Duodenal mucosa (tissue), 2 donors: Measurements from ENCODE around the gene INTS12.

Experiments used
- H3K27ac ChIP-seq: one replicate; pipeline ENCODE4 v1.7.0; 2013; ENCODE audit warnings: low read depth, low read length
- H3K27me3 ChIP-seq, 2 donors: one replicate each; pipeline ENCODE4 v1.7.0; 2013; ENCODE audit warnings: low read length in 2 of 2, control low read depth in 1 of 2; ENCODE audit not compliant: insufficient read depth in 2 of 2, control insufficient read depth in 1 of 2
- H3K36me3 ChIP-seq, 2 donors: one replicate each; pipeline ENCODE4 v1.7.0; 2013; ENCODE audit warnings: low read length in 2 of 2, control low read depth in 1 of 2; ENCODE audit not compliant: insufficient read depth in 2 of 2, control insufficient read depth in 1 of 2
- H3K4me1 ChIP-seq, 2 donors: one replicate each; pipeline ENCODE4 v1.7.0; 2013; ENCODE audit warnings: low read length in 2 of 2, control low read depth in 1 of 2; ENCODE audit not compliant: insufficient read depth in 2 of 2, control insufficient read depth in 1 of 2
- H3K4me3 ChIP-seq, 2 donors: one replicate each; pipeline ENCODE4 v1.7.0; 2013; ENCODE audit warnings: low read length in 2 of 2, low read depth in 1 of 2
- H3K9ac ChIP-seq, 2 donors: one replicate each; pipeline ENCODE4 v1.7.0; 2013; ENCODE audit warnings: low read length in 2 of 2, low read depth in 1 of 2
- H3K9me3 ChIP-seq, 2 donors: one replicate each; pipeline ENCODE4 v1.7.0; 2013; ENCODE audit warnings: low read length in 2 of 2, control low read depth in 1 of 2; ENCODE audit not compliant: control insufficient read depth in 1 of 2

The INTS12 gene

DNA sequence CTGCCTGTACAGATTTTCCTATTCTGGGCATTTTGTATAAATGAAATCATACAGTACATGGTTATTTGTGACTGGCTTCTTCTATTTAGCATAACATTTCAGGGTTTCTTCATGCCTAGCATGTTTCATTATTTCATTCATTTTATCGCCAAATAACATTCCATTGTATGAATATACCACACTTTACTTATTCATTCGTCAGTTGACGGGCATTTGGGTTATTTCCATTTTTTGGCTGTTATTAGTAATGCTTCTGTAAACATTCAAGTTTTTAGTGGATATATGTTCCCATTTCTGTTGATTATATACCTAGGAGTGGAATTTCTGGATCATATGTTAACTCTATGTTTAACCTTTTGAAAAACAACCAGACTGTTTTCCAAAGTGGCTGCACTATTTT lies 47.5 kb downstream of the INTS12 start:
- H3K27ac ChIP-seq, result no peak overlapping the region
- H3K27me3 ChIP-seq, result no peaks in the 10 kb centered on the region
- no peak overlapping the region for H3K9ac ChIP-seq
- H3K9me3 ChIP-seq, result no peaks in the 10 kb centered on the region
- H3K4me1 ChIP-seq, result no peaks in the 10 kb centered on the region
- H3K36me3 ChIP-seq, result no peaks in the 10 kb centered on the region
- H3K4me3 ChIP-seq, result no peak overlapping the region

DNA sequence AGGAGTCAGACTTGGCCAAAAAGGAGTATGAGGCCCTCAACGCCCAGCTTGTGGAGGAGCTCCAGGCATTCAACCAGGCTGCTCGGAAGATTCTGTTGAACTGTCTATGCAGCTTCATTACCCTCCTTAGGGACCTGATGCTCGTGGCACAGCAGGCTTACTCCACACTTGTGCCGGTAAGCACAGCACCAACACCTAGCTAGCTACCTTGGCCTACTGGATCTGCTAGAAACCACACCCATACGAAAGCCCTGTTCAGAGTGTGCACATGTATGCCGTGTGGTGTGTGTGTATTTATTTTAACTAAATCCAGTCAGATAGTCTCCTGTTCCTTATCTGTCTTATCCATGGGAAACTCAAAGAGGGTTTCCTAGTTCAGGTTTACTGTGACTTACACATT lies 49.3 kb downstream of the INTS12 start:
- Histone ChIP-seq H3K4me3 (no peak overlapping the region), H3K36me3 (no peaks in the 10 kb centered on the region), H3K9ac (no peak overlapping the region), H3K9me3 (no peaks in the 10 kb centered on the region), H3K4me1 (no peaks in the 10 kb centered on the region), H3K27me3 (no peaks in the 10 kb centered on the region), H3K27ac (no peak overlapping the region)

DNA sequence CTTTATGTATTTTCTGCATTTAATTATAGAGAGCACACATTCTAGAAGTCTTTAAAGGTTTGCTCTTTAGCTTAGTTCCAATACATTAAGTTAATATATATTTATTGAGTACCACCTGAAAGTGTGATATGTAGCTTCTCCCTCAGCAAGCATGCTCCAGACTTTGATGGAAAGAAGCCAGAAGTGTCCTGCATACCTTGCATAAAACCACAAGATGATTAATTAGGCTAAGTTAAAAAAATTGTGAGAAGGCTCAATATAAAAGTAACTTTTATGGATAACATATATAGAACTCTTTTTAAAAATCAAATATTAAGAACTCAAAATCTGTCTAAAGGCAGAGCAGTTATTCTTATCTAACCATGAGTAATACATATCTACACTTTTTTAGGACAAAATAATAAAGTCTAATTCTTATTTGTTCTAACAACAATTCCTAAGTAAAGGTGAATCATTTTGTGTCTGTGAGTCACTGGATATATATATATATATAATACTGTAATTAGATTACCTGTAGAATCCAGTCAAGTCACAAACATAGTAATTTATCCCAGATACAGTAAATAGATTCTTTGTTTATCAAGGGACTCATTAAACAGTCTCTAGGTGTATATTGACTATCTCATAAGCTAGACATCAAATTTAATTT lies 51.2 kb downstream of the INTS12 start:
- Histone ChIP-seq H3K27me3 (no peaks in the 10 kb centered on the region), H3K4me1 (no peaks in the 10 kb centered on the region), H3K9ac (no peak overlapping the region)

DNA sequence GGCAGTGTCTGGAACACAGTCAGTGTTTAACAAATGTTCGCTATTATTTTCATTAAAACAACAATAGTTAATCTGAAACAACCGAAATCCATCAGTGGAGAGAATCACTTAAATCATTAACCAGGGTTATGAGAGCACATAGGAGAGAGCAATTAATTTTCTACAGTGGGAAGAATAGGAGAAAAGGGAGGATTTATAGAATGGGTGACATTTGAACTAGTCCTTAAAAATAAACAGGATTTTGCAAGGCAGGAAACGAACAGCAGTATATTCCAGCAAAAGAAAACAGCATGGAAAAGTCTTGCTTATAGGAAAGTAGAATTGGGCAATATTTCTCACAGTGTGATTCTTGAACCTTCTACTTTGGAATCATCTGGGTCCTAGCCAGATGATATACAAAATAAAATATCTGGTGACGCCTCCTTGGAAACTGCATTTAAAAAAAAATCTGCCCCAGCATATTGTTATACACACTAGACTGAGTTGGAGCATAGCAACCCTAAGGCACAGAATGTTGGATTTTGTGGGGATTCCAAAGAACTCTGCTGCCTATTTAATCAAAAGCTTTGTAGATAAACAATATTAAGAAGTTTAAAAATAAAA lies 56.1 kb downstream of the INTS12 start:
- Histone ChIP-seq H3K9me3 (no peaks in the 10 kb centered on the region), H3K27ac (no peak overlapping the region), H3K4me3 (no peak overlapping the region), H3K36me3 (no peaks in the 10 kb centered on the region), H3K4me1 (no peaks in the 10 kb centered on the region), H3K9ac (no peak overlapping the region), H3K27me3 (no peaks in the 10 kb centered on the region)

More for the DNA sequence above, 51.2 kb downstream of the INTS12 start:
- H3K4me3 ChIP-seq, result no peak overlapping the region
- H3K36me3 ChIP-seq, result no peaks in the 10 kb centered on the region
- no peak overlapping the region for H3K27ac ChIP-seq
- no peaks in the 10 kb centered on the region for H3K9me3 ChIP-seq

DNA sequence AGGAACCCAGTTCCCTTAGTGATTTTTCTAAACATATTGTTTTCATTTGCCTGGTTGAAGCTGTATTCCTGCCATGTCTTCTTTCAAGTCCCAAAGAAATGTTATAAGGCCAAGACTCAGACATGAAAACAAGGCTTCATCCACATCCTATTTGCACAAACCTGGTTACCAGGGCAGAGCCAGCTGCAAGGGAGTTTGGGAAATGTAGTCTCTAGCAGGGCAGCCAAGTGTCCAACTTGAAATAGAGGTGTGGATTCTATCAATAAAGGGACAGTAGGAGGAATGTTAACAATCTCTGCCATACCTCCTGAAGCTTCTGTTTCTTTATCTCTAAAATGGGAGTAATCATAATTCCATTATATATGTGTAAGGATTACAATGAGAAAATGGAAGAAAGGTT lies 56.6 kb downstream of the INTS12 start:
- Histone ChIP-seq H3K27ac (no peak overlapping the region), H3K9ac (no peak overlapping the region)

DNA sequence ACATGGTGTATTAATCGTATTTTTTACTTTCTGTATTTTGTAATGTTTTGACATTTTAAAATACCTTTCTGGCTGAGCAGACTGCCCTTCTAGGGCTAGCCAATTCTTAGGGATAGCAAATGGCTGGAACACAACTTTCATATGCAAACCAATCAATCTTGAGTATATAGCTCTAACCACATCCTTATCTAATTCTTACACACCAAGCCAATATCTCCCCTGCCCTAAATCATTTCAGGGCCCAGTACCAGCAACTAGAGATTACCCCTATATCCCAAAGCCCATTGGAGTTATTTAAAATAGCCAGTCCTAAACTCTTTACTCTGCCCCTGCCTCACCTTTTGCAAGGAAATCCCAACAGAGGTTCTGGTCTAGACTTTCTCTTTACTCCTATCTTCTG lies 58.3 kb downstream of the INTS12 start:
- Histone ChIP-seq H3K4me3 (no peak overlapping the region), H3K27ac (no peak overlapping the region), H3K27me3 (no peaks in the 10 kb centered on the region), H3K36me3 (no peaks in the 10 kb centered on the region), H3K9ac (no peak overlapping the region), H3K4me1 (no peaks in the 10 kb centered on the region), H3K9me3 (no peaks in the 10 kb centered on the region)

More for the DNA sequence above, 56.6 kb downstream of the INTS12 start:
- Histone ChIP-seq H3K36me3 (no peaks in the 10 kb centered on the region), H3K4me1 (no peaks in the 10 kb centered on the region), H3K27me3 (no peaks in the 10 kb centered on the region), H3K9me3 (no peaks in the 10 kb centered on the region), H3K4me3 (no peak overlapping the region)

DNA sequence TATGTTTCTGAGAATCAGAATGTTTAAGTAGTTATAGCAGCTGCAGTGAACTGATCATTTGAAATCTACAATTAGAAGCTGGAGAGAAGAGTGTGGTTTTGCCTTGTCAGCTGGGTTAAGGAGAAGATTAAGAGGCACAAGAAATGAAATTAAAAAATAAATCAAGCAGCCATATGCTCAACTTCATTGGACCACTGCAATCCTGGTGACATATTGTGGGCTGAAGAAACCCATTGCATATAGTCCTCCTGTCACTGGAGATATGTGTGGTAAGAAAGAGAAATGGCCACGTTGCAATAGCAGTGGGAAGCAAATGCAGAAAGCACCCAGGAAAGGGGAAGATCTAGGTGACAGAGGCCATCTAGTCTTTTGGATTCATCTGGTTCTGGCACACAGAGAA lies 63.0 kb downstream of the INTS12 start:
- Histone ChIP-seq H3K36me3 (no peaks in the 10 kb centered on the region), H3K4me1 (no peaks in the 10 kb centered on the region), H3K9ac (no peak overlapping the region), H3K27ac (no peak overlapping the region), H3K27me3 (no peaks in the 10 kb centered on the region), H3K9me3 (no peaks in the 10 kb centered on the region), H3K4me3 (no peak overlapping the region)

DNA sequence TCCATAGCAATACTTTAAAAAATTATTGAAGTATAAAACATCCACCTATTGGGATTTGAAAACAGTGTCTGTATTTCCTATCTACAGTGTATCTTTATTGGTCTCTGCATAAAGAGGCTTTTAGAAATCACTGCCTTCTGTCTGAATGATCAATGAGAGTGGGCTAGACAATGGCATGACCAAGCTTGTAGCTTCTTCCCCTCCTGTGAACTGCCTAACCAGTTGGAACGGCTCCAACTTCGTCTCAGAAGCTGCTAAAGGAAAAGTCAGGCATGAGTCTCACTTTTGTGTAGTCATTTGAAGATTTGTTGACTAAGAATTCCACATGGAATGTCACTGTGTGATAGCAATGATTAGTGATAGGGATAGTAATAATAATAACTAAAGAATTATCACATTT lies 64.2 kb downstream of the INTS12 start:
- no peaks in the 10 kb centered on the region for H3K4me1 ChIP-seq
- H3K4me3 ChIP-seq, result no peak overlapping the region
- H3K36me3 ChIP-seq, result no peaks in the 10 kb centered on the region
- H3K27ac ChIP-seq, result no peak overlapping the region
- H3K9me3 ChIP-seq, result no peaks in the 10 kb centered on the region
- H3K9ac ChIP-seq, result no peak overlapping the region
- H3K27me3 ChIP-seq, result no peaks in the 10 kb centered on the region

DNA sequence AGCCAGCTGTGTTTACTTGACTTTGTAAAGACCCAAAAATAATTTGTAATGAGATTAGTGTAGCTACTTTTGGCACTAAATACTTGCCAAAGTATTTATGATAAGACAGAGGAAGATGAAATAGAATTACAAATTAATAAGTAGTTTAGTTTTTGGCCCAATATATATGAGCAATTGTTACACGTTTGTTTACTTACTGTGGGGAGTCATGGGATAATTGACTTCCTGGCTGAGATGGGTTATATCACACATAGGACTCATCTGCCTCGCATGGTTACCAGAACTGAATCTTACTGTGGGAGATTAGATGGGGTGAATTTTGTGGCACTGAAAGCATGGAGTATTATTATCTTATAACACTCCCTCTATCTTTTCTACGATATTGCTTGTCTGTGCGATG lies 66.6 kb downstream of the INTS12 start:
- Histone ChIP-seq H3K36me3 (no peaks in the 10 kb centered on the region), H3K4me1 (peaks cover 9% of the 10 kb centered on the region in 2 donors), H3K9me3 (no peaks in the 10 kb centered on the region), H3K27me3 (no peaks in the 10 kb centered on the region), H3K9ac (no peak overlapping the region), H3K27ac (no peak overlapping the region), H3K4me3 (no peak overlapping the region)

DNA sequence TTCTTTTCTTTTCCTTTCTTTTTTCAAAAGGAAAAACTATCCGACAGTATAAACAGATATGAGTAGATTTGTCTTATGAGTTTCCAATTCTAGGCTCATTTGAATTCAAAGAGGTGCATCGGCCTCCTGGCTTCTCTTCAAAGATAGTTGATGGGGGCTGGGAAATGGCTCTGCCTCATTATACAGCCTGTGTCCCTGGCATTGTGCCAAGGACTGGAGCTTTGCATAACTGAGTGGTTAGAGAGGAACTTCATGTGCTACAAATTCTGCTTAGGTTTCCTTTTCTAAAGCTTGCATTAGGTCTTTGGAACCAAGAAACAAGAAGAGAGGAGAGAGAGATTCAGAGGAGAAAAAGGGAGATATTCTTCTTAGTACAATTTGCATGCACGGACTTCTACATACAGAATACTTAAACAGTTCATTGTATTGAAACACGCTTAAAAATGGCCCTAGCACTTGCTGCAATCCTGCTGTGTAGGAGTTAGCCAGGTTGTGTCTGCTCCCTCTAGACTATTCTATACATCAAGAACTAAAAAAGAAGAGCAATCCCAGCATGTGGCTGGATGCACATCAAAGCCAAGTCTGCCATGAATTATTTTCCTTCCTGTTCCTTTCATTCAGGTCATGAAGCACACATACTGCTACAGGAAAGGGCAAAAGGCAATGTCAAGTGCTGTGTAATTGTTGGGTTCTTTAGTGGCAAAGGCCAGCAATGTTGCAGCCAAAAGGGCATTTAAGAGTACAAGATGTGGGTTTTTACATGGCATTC lies 70.9 kb downstream of the INTS12 start:
- H3K36me3 ChIP-seq, result no peaks in the 10 kb centered on the region
- H3K9me3 ChIP-seq, result no peaks in the 10 kb centered on the region
- no peak overlapping the region for H3K9ac ChIP-seq
- H3K4me3 ChIP-seq, result peak overlapping the region in 1 of 2 donors; percentile 9
- H3K27me3 ChIP-seq, result no peaks in the 10 kb centered on the region
- H3K27ac ChIP-seq, result no peak overlapping the region
- H3K4me1 ChIP-seq, result peaks cover 19 to 31% of the 10 kb centered on the region in 2 donors
